ENCODE results near the gene RAB42. TPM values are rescaled to one million over a fixed set of nuclear protein-coding genes. Genes with fewer than 3 reads are reported as not detected.

RAB42 gene
- total RNA-seq, 1 experiment from 2014 or later: 13.2 TPM

DNA sequence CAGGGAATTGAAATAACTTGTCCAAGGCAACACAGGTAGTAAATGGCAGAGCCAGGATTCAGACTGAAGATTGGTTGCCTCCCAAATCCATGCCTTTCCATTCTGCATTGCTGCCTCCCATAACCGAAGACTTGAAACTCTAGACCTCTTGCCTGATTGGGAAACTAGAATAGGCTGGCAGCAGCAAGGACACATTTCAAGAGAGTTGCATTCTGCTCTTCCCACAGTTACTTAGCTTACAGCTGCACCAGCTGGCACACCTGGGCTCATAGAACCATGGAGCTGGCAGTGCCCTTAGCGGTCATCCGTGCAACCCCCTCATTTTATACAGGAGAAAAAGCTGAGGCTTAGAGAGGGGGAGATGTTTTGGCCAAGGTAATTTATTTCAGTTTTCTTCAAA is 31.2 kb upstream of the RAB42 start:
- no peaks in the 10 kb centered on the region for H3K27me3 ChIP-seq (ENCODE audit: insufficient read depth, low read length)
- Mint-ChIP-seq H3K36me3 (ENCODE audit: insufficient read depth in 1 of 3, low read depth in 3 of 3) (peaks cover 35 to 82% (median 67%) of the 10 kb centered on the region in 3 experiments; a peak in 6 of 7 replicates), H3K4me1 (no peaks in the 10 kb centered on the region), H3K27ac (no peak overlapping the region), H3K27me3 (ENCODE audit: low read depth) (no peaks in the 10 kb centered on the region), H3K4me3 (no peak overlapping the region), H3K9me3 (no peaks in the 10 kb centered on the region)
- H4K91ac ChIP-seq (ENCODE audit: insufficient read length, low read depth, low read length): no peak overlapping the region
- H2BK12ac ChIP-seq (ENCODE audit: insufficient read length, low read depth, low read length): no peak overlapping the region
- no peak overlapping the region for H2BK20ac ChIP-seq (ENCODE audit: low read depth, low read length, poor library complexity, severe bottlenecking)
- H3K23ac ChIP-seq (ENCODE audit: insufficient read length, low read depth, low read length): no peak overlapping the region
- H4K5ac ChIP-seq (ENCODE audit: insufficient read length, low read depth, low read length): no peak overlapping the region
- H2BK120ac ChIP-seq (ENCODE audit: low read depth, low read length, poor library complexity, severe bottlenecking): no peak overlapping the region
- no peak overlapping the region for H3K56ac ChIP-seq (ENCODE audit: insufficient read length, low read depth, low read length)
- H3K9ac ChIP-seq (ENCODE audit: extremely low read depth, insufficient read length, low read length): no peak overlapping the region
- no peaks in the 10 kb centered on the region for H4K20me1 ChIP-seq (ENCODE audit: control insufficient read depth, insufficient read depth, insufficient read length)
- no peak overlapping the region for H3T11ph ChIP-seq (ENCODE audit: low read length)
- H3K4ac ChIP-seq (ENCODE audit: low read depth, low read length): no peak overlapping the region
- no peaks in the 10 kb centered on the region for H3K79me2 ChIP-seq (ENCODE audit: insufficient read depth, low read length)
- H4K8ac ChIP-seq (replicated peaks; ENCODE audit: insufficient read length, low read depth, low read length): no peak overlapping the region
- no peak for DNase-seq
- no peaks in the 10 kb centered on the region for H3K23me2 ChIP-seq (ENCODE audit: insufficient read length, low read depth, low read length, poor library complexity, severe bottlenecking)
- no CpG with 5 or more reads among the region's 3 CpGs for WGBS (ENCODE audit: extremely low coverage, insufficient read length, low lambda C conversion rate)
- no peak overlapping the region for H2BK5ac ChIP-seq (ENCODE audit: insufficient read length, low read length)
- H3K79me1 ChIP-seq (ENCODE audit: insufficient read depth, low read depth, low read length, poor library complexity, severe bottlenecking): peaks cover 4% of the 10 kb centered on the region
- TF ChIP-seq, protein P1, sequence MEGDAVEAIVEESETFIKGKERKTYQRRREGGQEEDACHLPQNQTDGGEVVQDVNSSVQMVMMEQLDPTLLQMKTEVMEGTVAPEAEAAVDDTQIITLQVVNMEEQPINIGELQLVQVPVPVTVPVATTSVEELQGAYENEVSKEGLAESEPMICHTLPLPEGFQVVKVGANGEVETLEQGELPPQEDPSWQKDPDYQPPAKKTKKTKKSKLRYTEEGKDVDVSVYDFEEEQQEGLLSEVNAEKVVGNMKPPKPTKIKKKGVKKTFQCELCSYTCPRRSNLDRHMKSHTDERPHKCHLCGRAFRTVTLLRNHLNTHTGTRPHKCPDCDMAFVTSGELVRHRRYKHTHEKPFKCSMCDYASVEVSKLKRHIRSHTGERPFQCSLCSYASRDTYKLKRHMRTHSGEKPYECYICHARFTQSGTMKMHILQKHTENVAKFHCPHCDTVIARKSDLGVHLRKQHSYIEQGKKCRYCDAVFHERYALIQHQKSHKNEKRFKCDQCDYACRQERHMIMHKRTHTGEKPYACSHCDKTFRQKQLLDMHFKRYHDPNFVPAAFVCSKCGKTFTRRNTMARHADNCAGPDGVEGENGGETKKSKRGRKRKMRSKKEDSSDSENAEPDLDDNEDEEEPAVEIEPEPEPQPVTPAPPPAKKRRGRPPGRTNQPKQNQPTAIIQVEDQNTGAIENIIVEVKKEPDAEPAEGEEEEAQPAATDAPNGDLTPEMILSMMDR (conservative IDR thresholded peaks at IDR 0.05): no peak
- H2AFZ ChIP-seq (ENCODE audit: low read length): no peak overlapping the region
- H3K4me1 ChIP-seq (ENCODE audit: insufficient read depth, low read length): no peaks in the 10 kb centered on the region
- no peak overlapping the region for H3K4me2 ChIP-seq (ENCODE audit: insufficient read depth, insufficient read length, low read length)
- no peak overlapping the region for H2BK15ac ChIP-seq (ENCODE audit: low read depth, low read length)
- no peak overlapping the region for H3K27ac ChIP-seq (ENCODE audit: insufficient read length, low read depth, low read length)
- H3K9me3 ChIP-seq (ENCODE audit: control insufficient read depth, low read depth, low read length): no peaks in the 10 kb centered on the region
- no peak overlapping the region for H3K14ac ChIP-seq (ENCODE audit: insufficient read depth, low read length)
- no peak overlapping the region for H3K18ac ChIP-seq (ENCODE audit: insufficient read length, low read depth, low read length)
- H2AK5ac ChIP-seq (ENCODE audit: insufficient read length, low read length): no peak overlapping the region

Measured in H9 (cell line).